Activated naive CD4-positive, alpha-beta T cell treated with Interleukin-2 at 50 U/mL for 16 hours (primary cell): ENCODE results near the gene CLDN5.
"Not testable (repeated sequence)": the region's sequence is repeated elsewhere in the genome, so short reads cannot be mapped to it uniquely, and the experiment has no call there.

Experiments
- DNase-seq: peaks from one replicate; pipeline ENCODE4 v3.0.0-alpha.2; 2020

Gene CLDN5, protein sequence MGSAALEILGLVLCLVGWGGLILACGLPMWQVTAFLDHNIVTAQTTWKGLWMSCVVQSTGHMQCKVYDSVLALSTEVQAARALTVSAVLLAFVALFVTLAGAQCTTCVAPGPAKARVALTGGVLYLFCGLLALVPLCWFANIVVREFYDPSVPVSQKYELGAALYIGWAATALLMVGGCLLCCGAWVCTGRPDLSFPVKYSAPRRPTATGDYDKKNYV

GRCh38 chr22:19524170-19525115 lies at the start of gene CLDN5:
Gene CLDN5 (minus strand): TSS chr22:19524410. CDS start chr22:19524255, 155 bp downstream.
- no peak for DNase-seq

DNA sequence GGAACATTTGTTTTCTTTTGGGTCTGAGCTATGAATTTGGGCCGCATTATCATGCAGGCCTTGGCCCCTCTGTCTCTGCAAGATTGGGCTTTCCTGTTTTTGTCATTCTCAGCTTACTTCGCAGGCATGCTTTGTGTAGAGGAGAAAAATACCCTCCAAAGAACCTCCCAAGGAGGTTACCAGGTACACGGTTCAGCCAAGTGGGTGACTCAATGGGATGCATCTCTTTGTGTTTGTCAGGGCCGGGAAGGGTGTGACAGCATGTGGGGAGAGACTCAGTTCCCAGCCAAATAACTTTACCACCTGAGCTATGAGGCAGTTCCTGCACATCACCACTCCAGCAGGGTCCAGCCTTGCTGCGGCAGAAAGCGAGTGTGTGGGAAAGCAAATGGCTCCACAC lies 47.8 kb upstream of the CLDN5 start:
- no peak for DNase-seq

GRCh38 chr22:19571207-19571795 lies 47.1 kb upstream of the CLDN5 start:
- no peak for DNase-seq

DNA sequence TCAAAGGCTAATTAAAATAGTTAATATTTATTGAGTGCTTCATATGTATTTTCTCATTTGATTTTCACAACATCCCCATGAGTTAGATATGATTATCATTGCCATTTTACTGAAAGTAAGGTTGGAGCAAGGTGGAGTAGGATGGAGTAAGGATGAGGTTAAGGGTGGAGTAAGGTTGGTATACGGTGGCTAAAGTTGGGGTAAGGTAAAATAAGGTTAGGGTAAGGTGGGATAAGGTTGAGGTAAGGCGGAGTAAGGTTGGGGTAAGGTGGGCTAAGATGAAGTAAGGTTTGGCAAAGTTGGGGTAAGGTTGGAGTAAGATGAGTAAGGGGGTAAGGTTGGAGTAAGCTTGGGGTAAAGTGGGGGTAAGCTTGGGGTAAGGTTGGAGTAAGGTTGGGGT lies 45.8 kb upstream of the CLDN5 start:
- DNase-seq = no peak

DNA sequence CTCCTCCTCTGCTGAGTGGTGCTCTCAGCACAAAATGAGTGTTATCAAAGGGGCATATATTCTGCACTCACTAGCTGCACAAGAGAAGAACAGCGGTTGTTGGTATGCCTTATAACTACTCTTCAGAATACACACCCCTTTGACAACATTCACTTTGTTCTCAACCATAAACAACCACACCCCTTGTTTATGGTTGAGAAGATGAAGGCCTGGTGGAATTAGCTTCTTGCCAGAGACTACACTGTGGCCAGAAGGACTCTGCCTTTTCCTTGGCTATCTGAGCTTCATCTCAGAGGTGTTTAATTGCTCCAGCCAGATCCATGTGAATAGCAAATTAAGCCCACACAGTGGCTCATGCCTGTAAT lies 45.0 kb upstream of the CLDN5 start:
- no peak for DNase-seq

DNA sequence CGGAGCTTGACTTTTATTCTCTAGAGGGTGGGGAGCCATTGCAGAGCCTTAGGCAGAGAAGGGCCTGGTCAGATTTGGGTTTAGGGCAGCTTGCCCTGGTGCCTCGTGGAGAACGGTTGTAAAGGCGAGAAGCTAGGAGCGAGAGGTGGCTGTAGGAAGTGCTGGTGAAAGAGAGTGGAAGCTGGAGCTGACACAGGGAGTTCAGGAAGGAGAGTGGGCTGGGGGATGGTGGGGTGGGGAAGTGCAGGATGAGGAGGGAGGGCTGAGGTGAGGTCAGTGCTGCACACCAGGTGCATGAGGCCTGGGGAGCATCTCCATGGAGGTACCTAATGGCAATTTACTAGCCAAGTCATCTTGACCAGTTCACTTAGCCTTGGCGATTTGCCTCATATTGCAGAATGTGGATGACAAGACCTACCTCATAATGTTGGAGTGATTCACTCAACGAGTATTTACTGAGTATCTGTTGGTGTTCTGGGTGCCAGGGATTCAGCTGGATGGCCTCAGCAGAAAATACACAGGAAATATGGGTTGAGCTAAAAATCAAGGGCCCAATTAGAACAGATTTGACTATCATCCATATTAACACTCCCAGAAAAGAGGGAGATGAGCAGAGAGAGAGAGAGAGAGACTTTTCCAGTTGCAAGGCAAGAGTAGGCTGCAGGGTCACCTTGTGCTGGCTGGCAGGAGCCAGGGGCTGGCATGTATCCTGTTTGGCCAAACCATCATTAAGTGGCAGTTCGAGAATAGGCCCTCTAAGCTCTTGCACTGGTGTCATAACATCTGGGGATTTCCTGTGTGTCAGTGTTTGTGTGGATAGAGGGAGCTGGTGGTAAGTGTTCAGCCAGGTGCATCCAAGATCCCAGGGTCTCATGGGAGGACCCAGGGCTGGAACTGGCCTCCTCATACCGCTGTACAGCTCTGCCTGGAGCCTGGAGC lies 44.4 kb upstream of the CLDN5 start:
- DNase-seq = no peak

- DNase-seq = no peak
These were observed 43.2 kb upstream of the CLDN5 start for GRCh38 chr22:19567157-19568009.

- no peak for DNase-seq
These were observed 42.3 kb upstream of the CLDN5 start for GRCh38 chr22:19566279-19567156.

DNA sequence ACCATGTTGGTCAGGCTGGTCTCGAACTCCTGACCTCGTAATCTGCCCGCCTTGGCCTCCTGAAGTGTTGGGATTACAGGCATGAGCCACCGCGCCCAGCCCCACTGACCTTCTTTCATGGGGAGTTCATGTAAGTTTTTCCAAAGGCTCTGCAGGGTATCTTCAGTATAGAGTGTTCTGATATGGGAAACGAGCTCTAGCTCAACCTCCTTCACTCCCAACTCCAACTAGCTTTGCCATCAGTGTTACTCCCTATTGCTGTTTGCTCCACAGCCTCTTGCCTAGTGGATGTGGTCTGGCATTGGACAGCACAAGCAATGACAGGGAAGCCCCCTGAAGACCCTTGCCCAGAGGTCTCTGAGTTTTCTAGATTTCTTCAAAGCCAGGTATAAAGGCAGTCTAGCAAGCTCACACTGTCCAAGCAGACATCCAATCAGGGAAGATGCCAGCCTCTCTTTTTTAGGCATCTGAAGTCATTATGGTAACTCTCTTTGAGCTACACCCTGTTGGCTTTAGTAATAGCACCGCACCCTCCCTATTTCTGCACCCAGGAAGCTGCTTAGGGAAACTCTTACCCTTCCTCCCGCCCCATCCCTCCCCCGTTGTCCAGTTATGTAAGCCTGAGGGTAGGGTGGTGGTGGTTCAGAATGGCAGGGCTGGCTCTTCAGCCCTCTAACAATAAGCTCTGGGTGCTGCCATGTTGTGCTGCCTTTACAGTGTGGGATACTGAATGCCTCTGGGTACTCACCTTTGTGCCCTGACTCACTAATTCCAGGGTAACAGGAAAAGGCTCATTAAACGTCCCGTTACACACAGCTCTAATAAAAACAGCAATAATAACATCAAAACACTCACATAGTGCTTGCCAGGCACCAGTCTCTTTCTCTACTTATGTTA lies 41.4 kb upstream of the CLDN5 start:
- no peak for DNase-seq

DNA sequence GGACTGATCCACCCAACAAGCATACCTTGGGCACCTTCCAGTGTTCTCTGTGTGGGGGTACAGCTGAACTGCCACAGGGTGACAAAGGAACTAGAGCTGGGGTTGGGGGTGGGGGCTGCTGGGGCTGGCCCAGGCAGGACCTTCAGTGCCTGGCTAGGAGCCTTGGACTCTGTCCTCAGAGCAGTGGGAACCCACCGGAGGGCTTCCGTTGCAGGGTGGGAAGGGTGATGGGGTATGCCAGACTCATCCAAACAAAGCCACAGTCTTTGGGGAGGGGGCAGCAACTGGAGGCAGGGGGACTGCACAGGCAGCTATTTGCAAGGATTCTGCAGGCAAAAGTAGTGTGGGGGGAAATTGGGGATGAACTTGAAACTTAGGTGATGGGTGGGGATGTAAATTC lies 35.7 kb upstream of the CLDN5 start:
- DNase-seq = no peak

- DNase-seq = no peak
These were observed 35.2 kb upstream of the CLDN5 start for GRCh38 chr22:19559324-19559811.

GRCh38 chr22:19556963-19557545 lies 32.8 kb upstream of the CLDN5 start:
- no peak for DNase-seq

DNA sequence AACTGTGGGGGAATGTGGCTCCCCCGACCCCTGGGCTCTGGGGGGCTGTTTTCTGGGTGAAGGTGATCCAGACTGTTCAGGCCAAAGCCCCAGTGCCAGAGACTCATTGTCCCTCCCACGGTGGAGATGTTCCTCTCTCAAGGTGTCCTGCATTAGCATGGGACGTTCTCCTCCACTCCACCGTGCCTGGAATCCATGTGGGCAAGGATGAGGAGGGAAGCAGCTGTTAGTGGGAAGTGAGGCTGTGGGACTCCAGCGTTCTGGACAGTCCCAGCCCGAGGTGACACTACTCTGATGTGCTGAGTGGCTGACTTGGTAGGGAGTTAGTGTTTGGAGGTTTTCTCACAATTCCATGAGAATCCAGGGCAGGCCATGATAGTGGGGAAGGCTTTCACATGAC lies 31.4 kb upstream of the CLDN5 start:
- no peak for DNase-seq

DNA sequence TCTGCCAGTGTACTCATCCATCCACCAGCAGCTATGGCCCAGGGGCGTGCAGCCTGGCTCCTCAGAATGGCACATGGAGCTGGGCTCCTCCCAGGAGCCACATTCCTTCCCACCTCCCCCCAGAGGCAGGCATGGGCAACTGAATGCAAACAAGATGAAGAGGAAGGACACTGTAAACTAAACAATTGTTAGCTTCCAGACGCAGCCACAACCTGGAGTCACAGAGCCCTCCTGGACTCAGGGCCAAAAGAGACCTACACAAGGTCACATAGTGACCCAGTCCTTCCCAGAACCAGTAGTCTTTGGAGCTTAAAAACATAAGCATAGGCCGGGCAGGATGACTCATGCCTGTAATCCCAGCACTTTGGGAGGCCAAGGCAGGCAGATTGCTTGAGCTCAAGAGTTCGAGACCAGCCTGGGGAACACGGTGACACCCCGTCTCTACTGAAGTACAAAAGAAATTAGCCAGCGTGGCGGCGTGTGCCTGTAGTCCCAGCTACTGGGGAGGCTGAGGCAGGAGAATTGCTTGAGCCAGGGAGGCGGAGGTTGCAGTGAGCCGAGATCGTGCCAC lies 30.7 kb upstream of the CLDN5 start:
- no peak for DNase-seq

DNA sequence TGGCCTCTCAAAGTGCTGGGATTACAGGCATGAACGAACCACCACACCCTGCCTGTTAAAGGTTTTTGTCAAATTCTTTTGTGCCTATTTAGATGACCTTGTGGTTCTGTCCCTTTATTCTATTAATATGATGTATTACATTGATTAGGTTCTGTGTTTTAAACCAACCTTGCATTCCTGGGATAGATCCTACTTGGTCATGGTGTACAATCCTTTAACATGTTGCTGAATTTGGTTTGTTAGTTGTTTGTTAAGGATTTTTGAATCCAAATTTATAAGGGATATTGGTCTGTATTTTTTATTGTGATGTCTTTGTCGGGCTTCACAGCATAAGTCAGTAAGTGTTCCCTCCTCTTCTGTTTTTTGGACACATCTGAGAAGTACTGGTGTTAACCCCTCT lies 29.0 kb upstream of the CLDN5 start:
- DNase-seq = no peak

DNA sequence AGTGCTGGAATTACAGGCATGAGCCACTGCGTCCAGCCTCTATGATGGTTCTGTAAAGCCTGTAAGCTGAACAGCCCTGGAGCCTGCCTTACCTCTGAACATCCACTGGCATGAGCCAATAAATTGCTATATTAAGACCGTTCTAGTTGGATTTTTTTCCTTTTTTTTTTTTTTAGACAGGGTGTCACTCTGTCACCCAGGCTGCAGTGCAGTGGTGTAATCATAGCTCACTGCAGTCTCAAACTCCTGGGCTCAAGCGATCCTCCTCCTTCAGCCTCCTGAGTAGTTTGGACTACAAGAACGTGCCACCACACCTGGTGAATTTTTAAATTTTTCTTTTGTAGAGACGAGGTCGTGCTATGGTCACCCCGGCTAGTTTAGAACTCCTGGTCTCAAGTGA lies 26.2 kb upstream of the CLDN5 start:
- DNase-seq = no peak

GRCh38 chr22:19549428-19549827 lies 25.2 kb upstream of the CLDN5 start:
- no peak for DNase-seq

- DNase-seq = no peak
These were observed 24.8 kb upstream of the CLDN5 start for GRCh38 chr22:19548964-19549363.

DNA sequence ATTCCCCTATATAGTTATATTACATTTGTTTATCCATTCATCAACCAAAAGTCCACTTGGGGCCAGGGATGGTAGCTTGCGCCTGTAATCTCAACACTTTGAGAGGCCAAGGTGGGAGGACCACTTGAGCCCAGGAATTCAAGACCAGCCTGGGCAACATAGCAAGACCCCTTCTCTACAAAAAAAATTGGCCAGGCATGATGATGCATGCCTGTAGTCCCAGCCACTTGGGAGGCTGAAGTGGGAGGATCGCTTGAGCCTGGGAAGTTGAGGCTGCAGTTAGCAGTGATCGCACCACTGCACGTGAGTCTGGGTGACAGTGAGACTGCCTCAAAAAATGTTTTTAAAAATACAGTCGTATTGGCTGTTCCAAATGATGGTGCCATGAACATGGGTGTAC lies 24.2 kb upstream of the CLDN5 start:
- not testable (repeated sequence) for DNase-seq
